Astrocyte of the cerebellum (primary cell): ENCODE data around the gene PPP3CA.

Experiments
- DNase-seq: peaks from one replicate; pipeline ENCODE4 v3.0.0-alpha.2; 2011; ENCODE audit warnings: low read depth
- H3K4me3 ChIP-seq: 2 replicates; pipeline ENCODE4 v1.5.1; 2011; ENCODE audit warnings: mild to moderate bottlenecking, low read depth, low read length, moderate library complexity
- in situ Hi-C: cut with HindIII; loops from 2 replicates; pipeline ENCODE4 v1.10.0; 2017; ENCODE audit warnings: low sequenced_read_pairs
- TF ChIP-seq, protein P1 (sequence below): IDR thresholded peaks from 2 replicates; pipeline ENCODE4 v1.5.1; 2012; ENCODE audit warnings: low read length, low read depth, moderate library complexity, mild to moderate bottlenecking; ENCODE audit errors: missing control alignments

PPP3CA gene

DNA sequence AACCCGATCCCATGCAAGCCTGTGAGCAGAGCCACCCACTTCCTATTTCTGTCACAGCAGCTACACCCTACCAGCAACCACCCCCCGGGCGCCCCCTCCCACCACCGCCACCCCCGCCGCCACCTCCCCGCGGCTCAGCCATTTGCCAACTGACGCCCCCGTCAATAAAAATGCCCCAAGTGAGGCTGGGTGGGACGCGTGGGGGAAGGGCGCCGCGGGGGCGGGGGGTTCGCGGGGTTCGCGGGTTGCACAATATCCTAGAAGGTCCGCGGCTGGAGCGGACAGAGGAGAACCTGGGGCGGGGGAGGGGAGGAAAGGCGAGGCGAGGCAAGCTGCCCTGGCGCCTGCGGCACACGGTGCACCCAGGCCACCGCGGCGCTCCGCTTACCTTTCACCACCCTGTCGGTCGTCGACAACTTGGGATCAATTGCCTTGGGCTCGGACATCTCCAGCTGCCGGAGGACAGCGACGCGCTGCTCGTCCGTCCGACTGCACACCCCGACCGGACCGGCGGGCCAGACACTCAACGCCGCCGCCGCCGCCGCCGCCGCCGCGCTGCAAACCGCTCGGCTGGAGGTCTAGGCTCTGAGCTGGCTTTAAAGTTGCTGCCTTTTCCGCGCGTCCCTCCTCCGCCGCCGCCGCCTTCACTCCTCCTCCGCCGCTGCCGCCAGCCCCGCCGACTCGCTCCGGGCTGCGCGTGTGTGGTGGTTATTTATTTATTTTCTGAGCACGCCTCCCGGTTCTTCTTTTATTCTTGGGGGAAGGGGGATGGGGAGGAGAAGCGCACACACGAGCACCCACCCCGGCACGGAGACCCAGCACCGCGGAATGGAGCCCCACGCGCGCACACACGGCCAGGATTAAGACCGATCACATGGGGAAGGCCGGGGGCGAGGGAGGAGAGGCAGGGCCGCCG, 717 bp downstream of the PPP3CA start:
- peak overlapping the region; percentile 79 for H3K4me3 ChIP-seq
- no peak for DNase-seq
- in situ Hi-C loops = no loop called here
- TF ChIP-seq, protein P1, sequence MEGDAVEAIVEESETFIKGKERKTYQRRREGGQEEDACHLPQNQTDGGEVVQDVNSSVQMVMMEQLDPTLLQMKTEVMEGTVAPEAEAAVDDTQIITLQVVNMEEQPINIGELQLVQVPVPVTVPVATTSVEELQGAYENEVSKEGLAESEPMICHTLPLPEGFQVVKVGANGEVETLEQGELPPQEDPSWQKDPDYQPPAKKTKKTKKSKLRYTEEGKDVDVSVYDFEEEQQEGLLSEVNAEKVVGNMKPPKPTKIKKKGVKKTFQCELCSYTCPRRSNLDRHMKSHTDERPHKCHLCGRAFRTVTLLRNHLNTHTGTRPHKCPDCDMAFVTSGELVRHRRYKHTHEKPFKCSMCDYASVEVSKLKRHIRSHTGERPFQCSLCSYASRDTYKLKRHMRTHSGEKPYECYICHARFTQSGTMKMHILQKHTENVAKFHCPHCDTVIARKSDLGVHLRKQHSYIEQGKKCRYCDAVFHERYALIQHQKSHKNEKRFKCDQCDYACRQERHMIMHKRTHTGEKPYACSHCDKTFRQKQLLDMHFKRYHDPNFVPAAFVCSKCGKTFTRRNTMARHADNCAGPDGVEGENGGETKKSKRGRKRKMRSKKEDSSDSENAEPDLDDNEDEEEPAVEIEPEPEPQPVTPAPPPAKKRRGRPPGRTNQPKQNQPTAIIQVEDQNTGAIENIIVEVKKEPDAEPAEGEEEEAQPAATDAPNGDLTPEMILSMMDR = no peak

DNA sequence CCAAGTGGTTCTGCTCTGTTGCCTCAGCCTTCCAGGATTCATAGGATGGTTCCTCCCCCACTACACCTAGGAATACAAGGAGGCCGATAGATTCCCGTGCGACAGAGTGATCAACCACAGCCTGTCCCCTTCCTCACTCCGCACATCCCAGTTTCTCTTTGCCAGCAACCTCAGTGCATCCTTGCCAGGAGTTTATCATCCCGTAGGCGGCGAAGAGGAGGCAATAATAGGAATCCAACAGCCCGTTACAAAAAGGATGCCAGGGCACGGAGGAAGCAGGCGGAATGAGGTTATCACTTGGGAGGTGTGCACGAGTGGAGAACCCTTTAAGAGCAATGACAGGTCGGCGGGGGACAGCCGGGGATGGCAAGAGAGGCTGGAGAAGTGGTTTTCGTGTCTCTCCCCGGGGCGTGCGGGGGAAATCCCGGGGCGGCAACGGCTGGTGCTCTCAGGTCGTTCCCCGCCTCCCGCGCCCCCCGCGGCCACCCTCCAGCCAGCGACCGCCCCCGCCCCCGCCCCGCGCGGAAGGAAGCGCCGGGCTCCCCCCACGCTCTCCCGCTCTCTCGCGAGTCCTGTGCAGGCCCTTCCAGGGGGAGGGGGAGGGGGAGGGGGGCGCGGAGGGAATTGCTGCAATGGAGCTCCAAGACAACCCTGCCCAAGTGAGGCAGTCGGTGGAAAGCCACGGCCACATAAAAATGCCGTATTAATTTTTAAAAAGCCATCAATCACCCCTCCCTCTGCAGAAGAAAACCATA, 1.6 kb downstream of the PPP3CA start:
- no peak for DNase-seq
- H3K4me3 ChIP-seq = peak overlapping the region; percentile 79
- in situ Hi-C loops = no loop called here
- TF ChIP-seq, protein P1 = no peak

DNA sequence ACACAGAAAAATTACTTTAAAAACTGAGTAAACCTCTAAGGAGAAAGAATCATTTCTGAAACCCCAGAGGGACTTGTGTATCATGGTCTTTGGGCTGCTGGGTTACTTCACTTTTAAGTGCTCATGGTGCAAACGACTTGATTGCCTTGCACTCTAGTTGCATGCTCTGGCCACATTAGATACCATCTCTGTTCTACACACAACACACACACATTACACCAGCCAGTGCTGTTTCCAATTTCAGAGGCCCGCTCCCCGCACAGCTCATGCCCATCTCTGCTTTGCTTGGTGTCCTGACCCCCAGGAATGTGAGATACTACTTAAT, 2.1 kb downstream of the PPP3CA start:
- DNase-seq = no peak
- H3K4me3 ChIP-seq = peak overlapping the region; percentile 79
- in situ Hi-C loops = no loop called here

DNA sequence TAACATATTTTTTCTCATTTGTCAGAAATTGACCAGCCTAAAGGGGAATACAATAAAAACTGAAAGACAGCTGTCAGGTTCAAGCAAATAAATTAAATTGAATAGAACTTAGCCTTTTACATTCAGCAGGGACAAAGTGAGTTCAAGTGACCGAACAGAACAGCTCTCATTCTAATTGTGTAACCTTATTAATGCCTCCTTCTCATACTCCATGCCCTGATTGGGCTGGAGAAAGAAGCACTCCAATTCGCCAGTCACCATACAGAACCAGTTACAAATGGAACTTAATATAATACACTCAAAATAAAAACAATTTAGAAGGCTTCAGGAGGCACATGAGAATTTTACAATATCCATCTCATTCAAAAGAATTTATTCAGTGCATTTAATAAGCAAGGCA, 8.0 kb downstream of the PPP3CA start:
- TF ChIP-seq, protein P1 = no peak
- in situ Hi-C loops = no loop called here
- DNase-seq = no peak
- no peak overlapping the region for H3K4me3 ChIP-seq

More for the DNA sequence above, 2.1 kb downstream of the PPP3CA start:
- TF ChIP-seq, protein P1 = no peak

DNA sequence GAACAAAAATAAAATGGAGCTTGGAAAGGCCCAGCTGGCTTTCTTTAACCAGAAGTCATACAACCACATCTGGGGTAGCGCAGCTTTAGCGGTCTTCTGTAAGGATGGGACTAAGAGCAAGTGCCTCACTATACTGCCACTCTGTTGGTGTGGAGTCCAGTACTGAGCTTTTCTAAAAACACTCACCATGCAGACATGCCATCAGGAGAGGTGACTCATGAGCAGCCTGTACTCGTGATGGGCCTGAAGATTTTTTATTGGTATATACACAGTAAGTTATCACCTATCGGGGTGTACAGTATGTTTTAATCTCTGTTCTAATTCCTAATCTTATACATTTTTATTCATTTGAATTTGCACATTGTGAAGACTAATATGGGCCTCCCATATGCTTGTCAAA, 9.6 kb downstream of the PPP3CA start:
- no peak overlapping the region for H3K4me3 ChIP-seq
- TF ChIP-seq, protein P1 = no peak
- in situ Hi-C loops = no loop called here
- no peak for DNase-seq

DNA sequence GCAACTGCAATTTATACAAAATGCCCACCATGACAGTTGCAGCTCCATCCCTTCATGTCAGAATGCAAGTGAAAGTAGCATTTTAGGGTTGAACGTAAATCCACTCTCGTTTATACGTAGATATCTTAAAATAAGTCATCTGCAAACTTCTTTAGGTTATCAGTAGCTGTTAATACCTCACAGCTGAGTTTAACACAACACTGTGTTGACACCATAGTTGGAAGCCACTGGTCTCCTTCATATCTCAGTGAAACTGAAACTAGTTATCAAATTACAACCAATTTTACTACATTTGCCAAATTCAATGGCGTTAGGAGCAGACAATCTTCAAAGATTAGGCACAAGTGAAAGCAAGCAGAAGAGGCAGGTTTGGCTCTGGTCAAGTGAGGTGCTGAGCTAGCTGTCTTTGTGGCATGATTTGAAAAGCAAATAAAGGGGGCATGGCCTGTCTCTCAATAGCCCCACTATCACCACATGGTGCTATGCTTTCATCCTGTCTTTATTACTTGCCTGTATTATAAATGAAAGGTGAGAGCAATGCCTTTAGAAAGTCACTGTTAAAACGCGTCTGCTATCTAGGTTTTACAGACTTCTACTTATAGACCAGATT, 12.3 kb downstream of the PPP3CA start:
- H3K4me3 ChIP-seq = no peak overlapping the region
- DNase-seq = no peak
- in situ Hi-C loops = no loop called here
- TF ChIP-seq, protein P1 = no peak
